Left colon (tissue), 2 donors: ENCODE measurements around the gene ATXN1. TPM values are rescaled to one million over a fixed set of nuclear protein-coding genes. Genes with fewer than 3 reads are reported as not detected.
"Not testable (repeated sequence)": the region's sequence is repeated elsewhere in the genome, so short reads cannot be mapped to it uniquely, and the experiment has no call there.

ENCODE experiments used
- ATAC-seq: fragments of 200-7000 bp; cut with Tn5 transposase; one replicate; pipeline ENCODE4 v1.9.1; 2020; ENCODE audit warnings: mild to moderate bottlenecking, moderate library complexity
- DNase-seq, 2 donors: peaks; one replicate each; pipeline ENCODE4 v3.0.0-alpha.2; 2020
- intact Hi-C, 2 donors: fragments of 100-400 bp; cut with DNase I in 1 of 2; cut with micrococcal nuclease in 1 of 2; formaldehyde crosslinking; loops; one replicate each; pipeline versions ENCODE4 v1.11.2 to v1.14.0; 2022; cut with DNase I, micrococcal nuclease
- total RNA-seq, 2 donors: library from RNA; stranded (reverse); fragmentation: NEBNext Ultra II Directional; extraction: Animal tissue kit (Norgen Biotek cat#: 25700); gene quantifications; one replicate each; pipeline ENCODE4 v1.2.1, GENCODE V29; 2021
- donor health status: DM: no; HTN: no; CAD: no.
- donor health status: DM: yes; HTN: yes; CAD: no.

ATXN1 gene
- total RNA-seq, 2 donors from 2014 or later: 26.9 to 55.1 TPM

- ATAC-seq (no peak), DNase-seq (no peak)
- intact Hi-C loops: no loop called here
Observed at GRCh38 chr6:16267428-16268263, 493.6 kb downstream of the ATXN1 start.

- intact Hi-C loops: no loop called here
Observed at GRCh38 chr6:16265351-16266341, 495.6 kb downstream of the ATXN1 start.

GRCh38 chr6:16264785-16265184, 496.5 kb downstream of the ATXN1 start:
- intact Hi-C loops: no loop called here
- DNase-seq: no peak
- no peak for ATAC-seq

More at GRCh38 chr6:16265351-16266341, 495.6 kb downstream of the ATXN1 start:
- DNase-seq: no peak
- no peak for ATAC-seq

- ATAC-seq, DNase-seq, intact Hi-C loops: not testable (repeated sequence)
Observed at GRCh38 chr6:16263464-16264099, 497.7 kb downstream of the ATXN1 start.

GRCh38 chr6:16262773-16263172, 498.5 kb downstream of the ATXN1 start:
- DNase-seq, intact Hi-C loops, ATAC-seq: not testable (repeated sequence)

GRCh38 chr6:16260602-16261001, 500.7 kb downstream of the ATXN1 start:
- intact Hi-C loops, DNase-seq, ATAC-seq: not testable (repeated sequence)

GRCh38 chr6:16259604-16260003, 501.7 kb downstream of the ATXN1 start:
- intact Hi-C loops, DNase-seq, ATAC-seq: not testable (repeated sequence)

GRCh38 chr6:16258709-16259075, 502.6 kb downstream of the ATXN1 start:
- DNase-seq: no peak
- no peak for ATAC-seq
- intact Hi-C loops: no loop called here

GRCh38 chr6:16257999-16258708, 503.1 kb downstream of the ATXN1 start:
- intact Hi-C loops: no loop called here
- DNase-seq (no peak), ATAC-seq (peak; percentile 54)

- no peak for DNase-seq
- intact Hi-C loops: no loop called here
Observed at GRCh38 chr6:16256781-16257180, 504.5 kb downstream of the ATXN1 start.

GRCh38 chr6:16254535-16254934, 506.7 kb downstream of the ATXN1 start:
- DNase-seq (no peak), ATAC-seq (no peak)
- intact Hi-C loops: no loop called here

More at GRCh38 chr6:16256781-16257180, 504.5 kb downstream of the ATXN1 start:
- no peak for ATAC-seq

GRCh38 chr6:16253399-16254144, 507.7 kb downstream of the ATXN1 start:
- no peak for DNase-seq
- intact Hi-C loops: no loop called here
- ATAC-seq: no peak

- intact Hi-C loops: no loop called here
- DNase-seq (no peak), ATAC-seq (no peak)
Observed at GRCh38 chr6:16252686-16253299, 508.5 kb downstream of the ATXN1 start.

- intact Hi-C loops: no loop called here
- ATAC-seq (no peak), DNase-seq (no peak)
Observed at GRCh38 chr6:16251706-16252105, 509.6 kb downstream of the ATXN1 start.

- intact Hi-C loops: no loop called here
- DNase-seq (no peak), ATAC-seq (peak; percentile 68)
Observed at GRCh38 chr6:16249971-16250370, 511.3 kb downstream of the ATXN1 start.
